ENCODE measurements around the gene MIF4GD.

GRCh38 chr17:75246404-75246803 lies 24.6 kb downstream of the MIF4GD start:
- TF ChIP-seq, protein P1, sequence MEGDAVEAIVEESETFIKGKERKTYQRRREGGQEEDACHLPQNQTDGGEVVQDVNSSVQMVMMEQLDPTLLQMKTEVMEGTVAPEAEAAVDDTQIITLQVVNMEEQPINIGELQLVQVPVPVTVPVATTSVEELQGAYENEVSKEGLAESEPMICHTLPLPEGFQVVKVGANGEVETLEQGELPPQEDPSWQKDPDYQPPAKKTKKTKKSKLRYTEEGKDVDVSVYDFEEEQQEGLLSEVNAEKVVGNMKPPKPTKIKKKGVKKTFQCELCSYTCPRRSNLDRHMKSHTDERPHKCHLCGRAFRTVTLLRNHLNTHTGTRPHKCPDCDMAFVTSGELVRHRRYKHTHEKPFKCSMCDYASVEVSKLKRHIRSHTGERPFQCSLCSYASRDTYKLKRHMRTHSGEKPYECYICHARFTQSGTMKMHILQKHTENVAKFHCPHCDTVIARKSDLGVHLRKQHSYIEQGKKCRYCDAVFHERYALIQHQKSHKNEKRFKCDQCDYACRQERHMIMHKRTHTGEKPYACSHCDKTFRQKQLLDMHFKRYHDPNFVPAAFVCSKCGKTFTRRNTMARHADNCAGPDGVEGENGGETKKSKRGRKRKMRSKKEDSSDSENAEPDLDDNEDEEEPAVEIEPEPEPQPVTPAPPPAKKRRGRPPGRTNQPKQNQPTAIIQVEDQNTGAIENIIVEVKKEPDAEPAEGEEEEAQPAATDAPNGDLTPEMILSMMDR (IDR thresholded peaks at IDR 0.05; ENCODE audit: low read depth, low read length, poor library complexity, severe bottlenecking) = no peak
- no peak for TF ChIP-seq EZH2phosphoT487 (IDR thresholded peaks at IDR 0.05; ENCODE audit: borderline replicate concordance, low read length)

All from DOHH2 (cell line).